Measurements from ENCODE around the gene KPNB1.

Gene KPNB1

GRCh38 chr17:47733047-47733673 lies 83.4 kb downstream of the KPNB1 start, which contains the start of gene TBX21:
TBX21 (plus strand) TSS chr17:47733236; CDS start chr17:47733455, 219 bp downstream.
- peak; percentile 81 for DNase-seq

- DNase-seq = no peak
These were observed 84.1 kb downstream of the KPNB1 start for GRCh38 chr17:47733674-47734410.

GRCh38 chr17:47735139-47735464 lies 85.4 kb downstream of the KPNB1 start:
- no peak for DNase-seq

Data from activated gamma-delta T cell (primary cell).